ENCODE results near the gene LZTR1.

GRCh38 chr22:20985720-20986119 lies 3.6 kb downstream of the LZTR1 start:
- TF ChIP-seq EZH2 (IDR thresholded peaks at IDR 0.05; ENCODE audit: borderline replicate concordance, low read depth, low read length, poor library complexity, severe bottlenecking) = no peak
- no peak for TF ChIP-seq CTCF (conservative IDR thresholded peaks at IDR 0.05; ENCODE audit: low read depth, low read length)

Measured in A673 (cell line).